NCI-H2196 treated with DMSO at 0.1 percent for 48 hours (cell line): ENCODE results near the gene ZNF558.
A peak's percentile ranks its signal among the peaks of the same experiment; 100 is the strongest.

Source experiments
- DNase-seq: peaks from one replicate; lab custom pipeline; 2025; ENCODE audit not compliant: unreplicated experiment; lab: John Stamatoyannopoulos, UW

The ZNF558 gene

GRCh38 chr19:8832132-8833021 lies at the start of gene ZNF558, which contains the start of gene MBD3L1:
Gene ZNF558, minus strand, starts transcription at chr19:8832304. Its CDS starts 9,645 bp downstream, at chr19:8822659.
Gene MBD3L1, plus strand, starts transcription at chr19:8832377. Its CDS starts 10,302 bp downstream, at chr19:8842679.
- peak; percentile 97 for DNase-seq

GRCh38 chr19:8881512-8881911 lies 49.4 kb upstream of the ZNF558 start:
- DNase-seq = no peak

GRCh38 chr19:8880868-8881488 lies 48.9 kb upstream of the ZNF558 start:
- no peak for DNase-seq

GRCh38 chr19:8877854-8878705 lies 46.0 kb upstream of the ZNF558 start:
- no peak for DNase-seq

DNA sequence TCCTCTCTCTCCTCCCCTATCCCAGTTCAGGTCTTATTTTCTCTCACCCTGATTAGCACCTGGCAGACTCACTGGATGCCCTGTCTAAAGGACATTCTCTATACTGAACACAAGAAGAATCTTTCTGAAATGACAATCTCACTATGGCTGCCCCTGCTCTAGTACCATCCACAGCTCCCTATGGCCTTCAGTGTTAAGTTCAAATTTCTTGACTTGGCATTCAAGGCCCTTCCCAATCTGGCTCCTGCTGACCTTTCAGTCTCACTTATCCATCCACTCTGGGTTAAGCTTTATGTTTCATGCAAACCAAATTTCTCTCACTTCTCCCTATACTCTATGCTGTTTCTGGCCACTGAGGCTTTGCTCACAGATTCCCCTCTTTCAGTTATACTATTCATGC lies 34.2 kb upstream of the ZNF558 start:
- DNase-seq = no peak

DNA sequence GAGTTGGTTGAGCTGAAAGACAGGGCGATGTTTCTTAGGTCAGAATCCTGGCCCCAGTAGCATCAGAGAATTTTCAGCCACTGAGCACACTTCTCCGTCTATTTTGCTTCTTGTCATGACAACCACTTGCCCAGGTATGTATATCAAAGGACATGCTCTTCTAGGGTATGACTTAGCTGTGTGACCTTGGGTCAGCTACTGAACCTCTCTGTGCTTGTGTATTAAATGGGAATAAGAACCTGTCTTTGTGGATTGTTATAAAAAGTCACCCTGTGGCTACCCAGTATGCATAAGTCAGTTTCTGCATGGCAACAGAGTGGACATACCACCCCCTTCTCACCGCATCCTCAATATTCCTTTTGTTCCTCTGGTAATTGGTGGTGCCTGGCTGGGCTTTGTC lies 26.2 kb upstream of the ZNF558 start:
- DNase-seq = no peak

DNA sequence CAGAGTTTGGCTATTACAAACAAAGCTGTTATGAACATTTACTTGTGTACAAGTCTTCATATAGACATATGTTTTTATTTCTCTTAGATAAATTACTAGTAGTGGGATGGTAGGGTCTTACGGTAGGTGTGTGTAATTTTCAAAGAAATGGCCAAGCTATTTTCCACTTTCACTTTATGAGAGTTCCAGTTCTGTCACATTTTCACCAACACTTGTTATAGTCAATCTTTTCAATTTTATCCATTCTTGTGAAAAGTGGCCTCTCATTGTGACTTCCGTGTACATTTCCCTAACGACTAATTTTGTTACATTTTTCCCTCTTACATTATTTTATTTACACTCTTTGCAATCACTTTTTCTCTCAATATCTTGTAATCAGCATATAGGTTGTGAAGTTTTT lies 18.4 kb upstream of the ZNF558 start:
- no peak for DNase-seq

DNA sequence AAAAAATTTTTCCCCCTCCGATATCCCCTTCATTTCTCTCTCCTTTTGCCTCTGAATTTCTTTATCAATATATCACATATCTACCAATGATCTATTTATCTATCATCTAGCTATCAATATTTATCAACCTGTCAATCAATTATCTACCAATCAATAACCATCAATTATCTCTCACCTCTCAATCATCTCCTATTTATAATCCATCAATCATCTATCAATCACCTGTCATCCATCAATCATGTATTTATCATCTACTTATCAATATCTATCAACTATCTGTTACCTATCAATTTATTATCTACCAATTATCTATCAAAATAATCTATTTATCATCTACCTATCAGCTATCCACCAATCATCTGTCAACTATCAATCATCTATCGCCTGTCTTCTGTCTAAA lies 17.1 kb upstream of the ZNF558 start:
- no peak for DNase-seq

- DNase-seq = no peak
Measured at GRCh38 chr19:8846819-8847218, 14.7 kb upstream of the ZNF558 start.

- no peak for DNase-seq
Measured at GRCh38 chr19:8840708-8841107, 8.6 kb upstream of the ZNF558 start.

DNA sequence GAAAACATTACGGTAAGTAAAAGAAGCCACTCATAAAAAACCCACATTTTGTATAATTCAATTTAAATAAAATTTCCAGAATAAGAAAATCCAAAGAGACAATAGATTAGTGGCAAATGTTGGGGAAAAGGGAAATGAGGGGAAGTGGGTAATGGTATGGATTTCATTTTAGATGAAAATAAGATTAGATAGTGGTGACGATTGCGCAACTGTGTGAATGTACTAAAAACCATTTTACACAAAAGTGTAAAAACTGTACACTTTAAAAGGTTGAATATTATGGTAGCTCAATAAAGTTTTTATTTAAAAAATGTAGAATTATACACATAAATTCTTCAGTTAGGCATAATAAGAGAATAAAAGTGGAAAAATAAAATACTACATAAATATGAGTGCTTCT lies 3.8 kb upstream of the ZNF558 start:
- DNase-seq = no peak

- DNase-seq = no peak
Measured at GRCh38 chr19:8835446-8835845, 3.3 kb upstream of the ZNF558 start.

DNA sequence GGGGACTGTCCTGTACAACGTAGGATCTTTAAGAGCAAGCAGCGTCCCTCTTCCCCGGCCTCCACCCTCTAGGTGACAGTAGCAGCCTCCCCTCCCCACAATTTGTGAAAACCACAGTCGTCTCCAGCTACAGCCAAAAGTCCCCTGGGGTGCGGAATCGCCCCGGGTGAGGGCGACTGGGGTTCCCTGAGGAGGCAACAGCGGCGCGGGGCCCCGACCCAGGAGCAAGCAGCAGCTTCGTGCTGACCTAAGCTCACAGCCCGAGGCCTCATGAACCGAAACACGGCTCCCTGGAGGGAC lies 322 bp downstream of the ZNF558 start:
- DNase-seq = no peak

GRCh38 chr19:8831373-8831772 lies 731 bp downstream of the ZNF558 start:
- no peak for DNase-seq

DNA sequence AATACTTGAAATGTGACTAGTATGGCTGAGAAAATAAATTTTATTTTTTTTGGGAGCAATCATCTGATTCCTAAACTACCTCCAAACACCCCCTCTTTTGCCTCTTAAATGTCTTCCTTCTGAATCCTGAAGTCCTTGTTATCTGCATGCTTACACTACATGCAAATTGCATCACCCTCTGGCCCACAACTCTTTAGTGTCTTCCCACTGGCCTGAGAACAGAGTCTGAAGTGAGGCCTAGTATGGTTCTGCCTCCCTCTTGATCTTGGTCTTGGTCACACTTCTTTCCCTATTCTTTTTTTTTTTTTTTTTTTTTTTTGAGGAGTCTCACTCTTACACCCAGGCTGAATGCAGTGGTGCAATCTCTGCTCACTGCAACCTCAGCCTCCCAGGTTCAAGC lies 4.8 kb downstream of the ZNF558 start:
- DNase-seq = no peak

- DNase-seq = no peak
Measured at GRCh38 chr19:8826371-8826770, 5.7 kb downstream of the ZNF558 start.

DNA sequence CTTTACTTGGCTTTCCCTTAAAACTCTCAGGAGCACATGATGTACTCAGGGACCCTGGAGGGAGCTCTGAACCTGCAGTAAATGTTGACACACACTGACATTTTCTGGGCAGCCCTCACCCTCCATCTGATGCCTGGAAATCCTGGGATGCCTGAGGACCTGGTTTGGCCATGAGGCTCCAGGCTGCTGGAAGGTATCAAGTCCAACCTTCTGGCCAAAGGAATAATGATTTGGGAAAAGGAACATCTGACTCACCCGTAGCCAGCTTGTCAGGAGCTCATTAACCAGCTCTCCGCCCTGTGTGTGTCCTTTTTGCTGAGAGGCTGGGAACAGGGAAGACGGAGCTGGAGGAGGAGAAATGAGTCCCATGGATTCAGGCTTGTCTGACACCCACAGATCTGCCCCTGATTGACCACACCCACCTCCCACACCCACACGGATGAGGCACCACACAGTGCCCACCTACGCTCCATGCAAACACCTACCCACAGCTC lies 10.3 kb downstream of the ZNF558 start:
- no peak for DNase-seq

DNA sequence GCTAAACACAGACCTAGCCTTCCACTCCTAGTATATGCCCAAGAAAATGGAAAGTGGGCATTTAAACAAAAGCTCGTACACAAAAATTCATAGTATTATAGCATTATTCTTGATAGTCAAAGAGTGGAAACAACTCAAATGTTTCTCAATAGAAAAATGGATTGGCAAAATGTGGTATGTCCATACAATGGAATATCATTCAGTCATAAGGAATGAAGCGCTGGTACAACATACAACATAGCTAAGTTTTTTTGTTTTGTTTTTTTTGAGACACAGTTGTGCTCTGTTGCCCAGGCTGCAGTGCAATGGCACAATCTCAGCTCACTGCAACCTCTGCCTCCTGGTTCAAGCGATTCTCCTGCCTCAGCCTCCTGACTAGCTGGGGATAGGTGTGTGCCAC lies 11.9 kb downstream of the ZNF558 start:
- no peak for DNase-seq

GRCh38 chr19:8815780-8816179 lies 16.3 kb downstream of the ZNF558 start:
- DNase-seq = no peak

- no peak for DNase-seq
Measured at GRCh38 chr19:8814176-8814575, 17.9 kb downstream of the ZNF558 start.

DNA sequence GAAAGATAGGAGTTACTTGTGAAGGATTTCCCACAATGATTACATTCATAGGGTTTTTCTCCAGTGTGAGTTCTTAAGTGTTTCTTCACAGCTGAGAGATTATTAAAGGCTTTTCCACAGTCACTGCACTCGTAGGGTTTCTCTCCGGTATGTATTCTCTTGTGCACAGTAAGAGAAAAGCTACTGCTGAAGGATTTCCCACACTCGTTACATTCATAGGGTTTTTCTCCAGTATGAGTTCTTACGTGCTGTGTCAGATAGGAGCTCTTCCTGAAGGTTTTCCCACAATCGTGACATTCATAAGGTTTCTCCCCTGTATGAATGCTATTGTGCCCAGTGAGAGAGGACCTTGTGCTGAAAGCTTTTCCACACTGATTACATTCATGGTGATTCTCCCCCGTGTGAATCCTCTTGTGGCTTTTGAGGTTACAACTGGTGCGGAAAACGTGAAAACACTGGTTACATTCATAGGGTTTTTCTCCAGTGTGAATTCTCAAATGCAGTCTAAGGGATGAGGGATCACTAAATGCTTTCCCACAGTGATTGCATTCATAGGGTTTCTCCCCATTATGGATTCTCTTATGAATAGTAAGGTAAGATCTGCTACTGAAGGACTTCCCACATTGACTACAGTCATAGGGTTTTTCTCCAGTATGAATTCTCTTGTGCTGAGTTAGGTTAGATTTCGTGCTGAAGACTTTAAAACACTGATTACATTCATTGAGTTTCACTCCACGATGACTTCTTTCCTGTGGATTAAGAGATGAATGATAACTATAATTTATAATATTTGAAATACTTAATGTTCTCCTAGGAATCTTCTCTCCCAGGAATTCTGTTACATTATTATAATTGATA lies 20.6 kb downstream of the ZNF558 start:
- DNase-seq = no peak
